Natural killer cell (primary cell): ENCODE results near the gene EVI2A. TPM values are rescaled to one million over a fixed set of nuclear protein-coding genes. Genes with fewer than 3 reads are reported as not detected.

Source experiments
- ATAC-seq, 3 donors: fragments of 150-1000 bp in 2 of 3; fragments of 200-7000 bp in 1 of 3; cut with Tn5 transposase; 1 replicate in 1 of 3; 2 replicates in 2 of 3; pipeline ENCODE4 v1.10.0; 2021; ENCODE audit warnings: mild to moderate bottlenecking in 2 of 3, moderate library complexity in 2 of 3
- DNase-seq, 2 donors: peaks; one replicate each; pipeline versions ENCODE4 v3.0.0 to v3.0.0-alpha.2; 2013 to 2021; ENCODE audit warnings: mixed read lengths in 1 of 2
- H3K27ac ChIP-seq: one replicate; pipeline ENCODE4 v1.5.1; 2013; ENCODE audit warnings: mild to moderate bottlenecking, low read length
- H3K27me3 ChIP-seq: one replicate; pipeline ENCODE4 v1.6.1; 2013; ENCODE audit warnings: low read length; ENCODE audit not compliant: control insufficient read depth, insufficient read depth
- H3K36me3 ChIP-seq: one replicate; pipeline ENCODE4 v1.6.1; 2013; ENCODE audit warnings: low read length; ENCODE audit not compliant: control insufficient read depth, insufficient read depth
- H3K4me1 ChIP-seq: one replicate; pipeline ENCODE4 v1.6.1; 2013; ENCODE audit warnings: low read length; ENCODE audit not compliant: control insufficient read depth, insufficient read depth
- H3K4me3 ChIP-seq: one replicate; pipeline ENCODE4 v1.5.1; 2013; ENCODE audit warnings: low read length
- H3K9me3 ChIP-seq: one replicate; pipeline ENCODE4 v1.6.1; 2013; ENCODE audit warnings: low read length; ENCODE audit not compliant: control insufficient read depth, insufficient read depth
- H3K27ac Mint-ChIP-seq, 2 donors: one replicate each; pipeline ENCODE4 v1.8.0; 2022; ENCODE audit warnings: mild to moderate bottlenecking in 2 of 2, mixed read lengths in 2 of 2, moderate library complexity in 1 of 2
- H3K27me3 Mint-ChIP-seq, 2 donors: one replicate each; pipeline ENCODE4 v1.8.0; 2022; ENCODE audit warnings: low read depth in 2 of 2, mixed read lengths in 2 of 2
- H3K36me3 Mint-ChIP-seq: one replicate; pipeline ENCODE4 v1.8.0; 2022; ENCODE audit warnings: mixed read lengths
- H3K4me1 Mint-ChIP-seq, 2 donors: one replicate each; pipeline ENCODE4 v1.8.0; 2022; ENCODE audit warnings: mixed read lengths in 2 of 2
- H3K4me3 Mint-ChIP-seq: one replicate; pipeline ENCODE4 v1.8.0; 2022; ENCODE audit warnings: mild to moderate bottlenecking, moderate library complexity, mixed read lengths
- H3K9me3 Mint-ChIP-seq, 2 donors: one replicate each; pipeline ENCODE4 v1.8.0; 2022; ENCODE audit warnings: mixed read lengths in 2 of 2
- CTCF ChIP-seq: fragments of 200-600 bp; IDR thresholded peaks from one replicate; pipeline ENCODE4 v1.8.0; 2022; ENCODE audit warnings: antibody characterized with exemption
- WGBS: methylation state at CpG from one replicate; pipeline ENCODE4 v1.1.7; 2013; ENCODE audit warnings: missing lambda C conversion rate; ENCODE audit not compliant: insufficient coverage; 5-methylcytosine and 5-hydroxymethylcytosine counted together
- intact Hi-C: fragments of 100-400 bp; cut with micrococcal nuclease; formaldehyde crosslinking; loops from one replicate; pipeline ENCODE4 v1.14.2; 2022
- total RNA-seq, 4 donors: library from RNA; stranded (reverse); fragments of 120-200 nt in 1 of 4; gene quantifications; one replicate each; pipeline versions ENCODE4 v1.2.3 to v1.2.4, GENCODE V29; 2013 to 2022

Gene EVI2A
- total RNA-seq, 3 donors from 2014 or later (not counting 1 experiment from before 2014, with no cell fraction given): 20.9 to 33.0 (median 32.4) TPM

DNA sequence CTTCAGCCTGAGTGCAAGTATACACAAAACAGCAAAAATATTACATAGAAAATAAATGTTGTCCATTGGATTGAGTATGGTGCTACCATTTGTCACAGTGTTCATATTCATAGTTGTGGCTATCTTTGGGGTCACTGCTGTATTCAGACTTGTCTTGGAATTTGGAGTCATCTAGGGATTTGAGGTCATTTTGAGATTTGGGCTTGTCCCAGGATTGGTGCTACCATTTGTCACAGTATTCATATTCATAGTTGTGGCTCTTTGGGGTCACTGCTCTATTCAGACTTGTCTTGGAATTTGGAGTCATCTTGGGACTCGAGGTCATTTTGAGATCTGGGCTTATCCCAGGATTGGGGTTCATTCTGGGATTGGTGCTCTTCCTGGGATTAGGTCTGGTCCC is 49.2 kb downstream of the EVI2A start:
- intact Hi-C loops: no loop called here
- Mint-ChIP-seq H3K4me3 (no peak overlapping the region), H3K27me3 (no peaks in the 10 kb centered on the region), H3K9me3 (no peaks in the 10 kb centered on the region), H3K36me3 (peaks cover 6% of the 10 kb centered on the region), H3K4me1 (peaks cover 0 to 5% of the 10 kb centered on the region in 2 donors), H3K27ac (no peak overlapping the region)
- WGBS: 94% methylated on average over 1 of the region's 1 CpG
- Histone ChIP-seq H3K4me1 (no peaks in the 10 kb centered on the region), H3K9me3 (no peaks in the 10 kb centered on the region), H3K27me3 (no peaks in the 10 kb centered on the region), H3K27ac (no peak overlapping the region), H3K36me3 (peaks cover 22% of the 10 kb centered on the region), H3K4me3 (no peak overlapping the region)
- DNase-seq (no peak), ATAC-seq (no peak)
- TF ChIP-seq CTCF: no peak

DNA sequence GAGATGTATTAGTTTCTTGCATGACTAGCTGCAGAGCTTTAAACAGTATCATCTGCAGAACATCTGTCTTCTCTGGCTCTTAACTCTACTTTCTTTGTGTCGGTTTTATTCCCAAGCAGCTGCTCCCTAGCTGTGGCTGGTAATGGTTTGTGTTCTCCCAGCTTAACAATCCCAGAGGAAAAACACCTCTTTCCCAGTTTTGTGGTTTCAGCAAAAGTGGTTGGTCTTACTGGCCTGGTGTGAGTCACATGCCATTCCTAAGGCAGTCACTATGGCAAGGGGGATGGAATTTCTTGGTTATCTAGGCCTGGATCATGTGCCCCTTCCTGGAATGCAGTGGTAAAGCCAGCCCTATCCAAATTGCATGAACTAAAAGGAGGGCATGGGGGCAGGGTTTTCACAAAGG is 51.8 kb downstream of the EVI2A start:
- intact Hi-C loops: no loop called here

DNA sequence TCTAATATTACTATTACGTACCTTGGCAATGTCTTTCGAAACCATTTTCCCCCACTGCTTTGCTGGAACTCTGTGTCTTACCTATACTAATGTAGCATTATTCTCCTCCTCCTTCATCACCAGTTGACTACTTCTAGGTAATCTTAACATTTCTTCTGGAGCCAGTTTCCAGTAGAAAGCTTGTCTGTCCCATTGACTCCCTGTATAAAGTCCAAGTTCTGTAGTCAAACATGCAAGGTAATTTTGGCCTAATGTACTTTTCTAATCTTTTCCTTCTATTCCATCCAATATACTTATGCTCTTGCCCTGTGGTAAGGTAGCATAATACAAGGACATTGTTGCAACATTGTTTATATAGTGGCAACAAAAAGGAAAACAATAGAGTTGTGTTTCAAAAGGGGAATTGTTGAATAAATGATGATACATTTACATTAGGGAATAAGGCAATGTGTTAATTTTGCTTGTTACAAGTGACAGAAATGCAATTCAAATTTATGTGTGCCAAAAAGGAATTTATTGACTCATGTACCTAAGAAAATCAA is 52.3 kb downstream of the EVI2A start:
- H3K9me3 ChIP-seq: no peaks in the 10 kb centered on the region
- peaks cover 24% of the 10 kb centered on the region for H3K36me3 ChIP-seq
- H3K4me1 ChIP-seq: no peaks in the 10 kb centered on the region
- intact Hi-C loops: no loop called here
- no peak overlapping the region for H3K4me3 ChIP-seq
- H3K27ac ChIP-seq: no peak overlapping the region
- ATAC-seq (no peak), DNase-seq (no peak)
- Mint-ChIP-seq H3K4me3 (no peak overlapping the region), H3K27me3 (no peaks in the 10 kb centered on the region), H3K4me1 (no peaks in the 10 kb centered on the region), H3K9me3 (no peaks in the 10 kb centered on the region), H3K36me3 (peaks cover 16% of the 10 kb centered on the region), H3K27ac (no peak overlapping the region)
- H3K27me3 ChIP-seq: no peaks in the 10 kb centered on the region
- no peak for TF ChIP-seq CTCF
- 92% methylated on average over 2 of the region's 2 CpGs for WGBS

More for the DNA sequence above, 51.8 kb downstream of the EVI2A start:
- DNase-seq (no peak), ATAC-seq (no peak)
- no peaks in the 10 kb centered on the region for H3K9me3 Mint-ChIP-seq
- no peaks in the 10 kb centered on the region for H3K27me3 ChIP-seq
- peaks cover 24% of the 10 kb centered on the region for H3K36me3 ChIP-seq
- no peak overlapping the region for H3K27ac ChIP-seq
- TF ChIP-seq CTCF: no peak
- no peak overlapping the region for H3K27ac Mint-ChIP-seq
- H3K9me3 ChIP-seq: no peaks in the 10 kb centered on the region
- peaks cover 16% of the 10 kb centered on the region for H3K36me3 Mint-ChIP-seq
- no peak overlapping the region for H3K4me3 Mint-ChIP-seq
- WGBS: no CpG with 5 or more reads among the region's 1 CpG
- no peaks in the 10 kb centered on the region for H3K27me3 Mint-ChIP-seq
- H3K4me1 ChIP-seq: no peaks in the 10 kb centered on the region
- H3K4me1 Mint-ChIP-seq: no peaks in the 10 kb centered on the region
- no peak overlapping the region for H3K4me3 ChIP-seq

Other genes with a start within 250 kb of the EVI2A start
- 10 to 100 TPM; 30.3 to 40.7 (median 38.8) TPM for gene NF1, start 226.6 kb downstream of the EVI2A start, total RNA-seq
- gene OMG, start 24.4 kb downstream of the EVI2A start, total RNA-seq: 1 to 10 TPM in 2 of 3 donors, under 1 TPM in 1; 0.96 to 2.8 (median 1.3) TPM
- 100 to 1,000 TPM in 1 of 3 donors, 10 to 100 TPM in 2; 89.6 to 103 (median 98.9) TPM for gene EVI2B, start 7.6 kb downstream of the EVI2A start, total RNA-seq
- gene RAB11FIP4, start 70.1 kb upstream of the EVI2A start, total RNA-seq: 100 to 1,000 TPM in 2 of 3 donors, 10 to 100 TPM in 1; 81.4 to 121 (median 102) TPM